GM15510 (cell line): ENCODE results near the gene SLC25A11.

Experiments used
- POLR2A ChIP-seq: IDR thresholded peaks from 3 replicates; pipeline ENCODE4 v1.6.1; 2011; ENCODE audit warnings: borderline replicate concordance; ENCODE audit not compliant: insufficient read length; ENCODE audit errors: extremely low read depth

SLC25A11 gene

DNA sequence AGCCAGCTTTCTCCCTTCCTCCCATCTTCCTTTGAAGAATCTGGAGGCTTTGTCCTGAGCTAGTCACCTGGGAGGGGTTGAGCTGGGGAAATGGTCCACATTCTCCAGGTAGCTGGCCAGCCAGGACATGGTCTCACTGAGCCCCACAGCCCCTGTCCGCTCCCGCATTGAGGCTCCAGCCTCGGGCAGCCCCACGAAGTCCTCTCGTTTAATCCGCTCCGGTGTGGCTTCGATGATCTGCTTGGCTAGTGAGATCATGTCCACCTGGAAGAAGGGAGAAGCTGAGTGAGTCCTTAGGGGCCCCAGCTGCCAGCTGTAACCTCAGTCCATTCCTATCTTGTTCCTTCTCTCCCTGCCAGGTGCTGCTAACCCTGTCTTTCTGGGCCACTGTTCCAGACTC, 30.4 kb upstream of the SLC25A11 start:
- TF ChIP-seq POLR2A = no peak

DNA sequence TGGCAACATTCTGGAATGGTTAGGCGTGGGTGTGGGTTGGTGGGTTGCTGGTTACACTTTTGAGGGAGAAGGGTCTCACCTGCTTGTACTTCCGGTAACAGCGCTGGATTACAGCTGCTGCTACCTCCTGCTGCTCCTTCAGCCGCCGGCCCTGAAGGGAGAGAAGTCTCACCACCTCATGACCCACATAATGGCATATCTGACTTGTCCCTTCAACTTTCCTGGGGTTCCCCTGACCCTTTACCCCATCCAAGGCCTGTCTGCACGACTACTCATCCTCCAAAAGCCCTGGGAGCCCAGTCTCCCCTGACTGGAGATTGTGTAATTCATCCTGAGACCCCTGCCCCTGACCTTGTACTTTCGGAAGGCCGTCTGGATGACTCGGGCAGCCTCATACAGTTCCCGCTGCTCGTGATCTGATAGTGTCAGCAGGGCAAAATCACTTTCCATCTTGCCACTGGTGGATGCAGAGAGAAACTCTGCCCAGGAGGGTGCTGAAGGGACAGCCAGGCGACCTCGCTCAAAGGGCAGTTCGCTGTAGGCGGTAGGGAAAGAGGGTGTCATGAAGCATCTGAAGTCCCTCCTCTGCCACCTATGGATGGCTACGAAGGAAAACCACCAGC, 29.8 kb upstream of the SLC25A11 start:
- TF ChIP-seq POLR2A = no peak

DNA sequence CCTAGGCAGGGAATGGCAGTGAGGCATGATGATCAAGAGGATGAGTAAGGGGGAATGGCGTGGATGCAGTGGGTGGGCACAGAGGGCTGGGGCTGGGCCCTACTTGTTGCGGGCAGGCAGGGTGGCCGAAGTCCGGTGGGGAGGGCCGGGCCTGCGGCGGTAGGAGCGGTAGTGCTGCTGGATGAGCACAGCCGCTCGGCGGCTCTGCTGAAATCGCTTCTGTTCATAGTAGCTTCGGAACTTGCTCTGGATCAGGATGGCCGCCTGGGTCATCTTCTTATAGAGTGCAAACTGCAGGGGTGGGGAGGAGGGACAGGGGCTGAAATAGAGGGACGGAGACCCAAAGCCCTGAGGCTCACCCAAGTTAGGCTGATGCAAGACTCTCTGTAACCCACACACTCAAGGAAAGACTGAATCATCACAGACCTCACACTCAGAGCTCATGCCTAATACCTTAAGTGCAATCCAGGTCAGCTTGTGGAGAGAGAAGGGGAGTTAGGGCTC, 29.3 kb upstream of the SLC25A11 start:
- no peak for TF ChIP-seq POLR2A

DNA sequence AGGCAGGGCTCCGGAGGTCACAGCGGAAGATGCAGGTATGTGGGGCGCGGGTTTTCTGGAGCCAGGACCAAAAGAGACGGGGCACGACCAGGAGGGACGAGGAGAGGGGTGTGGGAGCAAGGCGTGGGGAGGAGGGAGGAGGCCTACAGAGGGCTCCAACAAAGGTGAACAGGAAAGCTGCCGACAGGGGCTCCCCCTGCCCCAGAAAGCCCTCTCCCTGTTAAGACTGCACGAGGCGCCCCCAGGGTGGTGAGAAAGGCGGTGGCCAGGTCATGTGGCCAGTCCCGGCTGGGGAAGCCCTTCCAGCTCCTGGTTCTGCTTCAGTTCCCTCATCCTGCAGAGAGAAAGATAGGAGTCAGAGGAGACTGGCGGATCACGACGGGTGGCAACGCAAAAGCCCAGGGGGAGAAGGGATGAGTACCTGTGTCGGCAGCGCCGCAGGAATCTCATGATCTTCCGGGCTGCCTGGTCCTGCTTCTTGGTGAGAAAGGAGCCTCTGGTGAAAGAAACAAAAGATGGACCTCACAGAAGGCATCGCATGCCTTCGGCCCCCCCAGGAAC, 28.7 kb upstream of the SLC25A11 start:
- TF ChIP-seq POLR2A = no peak

DNA sequence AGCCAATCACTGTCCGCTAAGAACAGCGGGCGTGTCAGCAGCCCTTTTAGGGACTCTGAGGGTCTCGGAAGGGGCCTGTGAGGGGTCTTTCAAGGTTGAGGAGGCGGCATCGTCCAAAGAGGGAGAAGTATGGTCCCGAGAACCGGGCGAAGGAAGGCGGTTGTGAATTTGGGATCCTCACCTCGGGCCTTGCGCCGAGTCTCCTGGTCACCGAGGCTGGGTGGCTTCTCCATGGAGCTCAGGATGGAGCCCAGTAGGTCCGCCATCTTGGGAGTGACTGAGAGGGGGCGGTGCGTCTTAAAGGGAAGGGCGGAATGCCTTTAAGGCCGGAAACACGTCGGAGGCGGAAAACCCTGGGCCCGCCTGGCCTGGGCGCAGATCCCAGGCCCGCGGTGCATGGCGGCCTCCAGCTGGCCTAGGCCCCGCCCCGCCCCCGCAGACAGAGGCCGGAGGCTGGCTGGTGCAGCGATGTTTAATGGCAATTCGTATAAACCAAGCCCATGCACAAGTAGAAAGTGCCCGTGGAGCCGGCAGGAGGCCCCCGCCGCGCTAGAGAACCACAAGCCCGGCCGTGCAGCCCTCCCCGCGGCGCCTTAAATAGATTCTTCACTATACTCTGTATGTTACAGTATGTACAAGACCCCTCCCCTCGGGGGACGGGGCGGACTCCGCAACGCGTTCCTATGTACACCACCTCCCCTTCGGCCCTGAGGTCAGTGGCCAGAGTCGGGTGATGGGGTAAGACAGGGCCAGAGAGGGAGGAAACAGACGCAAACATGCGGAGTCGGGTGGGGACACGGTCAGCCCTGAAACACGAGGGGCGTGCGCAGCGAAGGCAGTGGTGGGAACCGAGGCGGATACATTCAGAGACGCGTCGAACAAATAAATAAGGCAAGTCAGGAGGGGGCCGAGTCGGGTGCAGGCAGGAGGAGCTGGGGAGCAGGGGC, 28.0 kb upstream of the SLC25A11 start, which contains the start of gene SPAG7:
TSS of gene SPAG7 (minus strand) at position 279 of the 947 bp plus-strand sequence. CDS start at position 266, 13 bp downstream.
- TF ChIP-seq POLR2A = peak; percentile 79

DNA sequence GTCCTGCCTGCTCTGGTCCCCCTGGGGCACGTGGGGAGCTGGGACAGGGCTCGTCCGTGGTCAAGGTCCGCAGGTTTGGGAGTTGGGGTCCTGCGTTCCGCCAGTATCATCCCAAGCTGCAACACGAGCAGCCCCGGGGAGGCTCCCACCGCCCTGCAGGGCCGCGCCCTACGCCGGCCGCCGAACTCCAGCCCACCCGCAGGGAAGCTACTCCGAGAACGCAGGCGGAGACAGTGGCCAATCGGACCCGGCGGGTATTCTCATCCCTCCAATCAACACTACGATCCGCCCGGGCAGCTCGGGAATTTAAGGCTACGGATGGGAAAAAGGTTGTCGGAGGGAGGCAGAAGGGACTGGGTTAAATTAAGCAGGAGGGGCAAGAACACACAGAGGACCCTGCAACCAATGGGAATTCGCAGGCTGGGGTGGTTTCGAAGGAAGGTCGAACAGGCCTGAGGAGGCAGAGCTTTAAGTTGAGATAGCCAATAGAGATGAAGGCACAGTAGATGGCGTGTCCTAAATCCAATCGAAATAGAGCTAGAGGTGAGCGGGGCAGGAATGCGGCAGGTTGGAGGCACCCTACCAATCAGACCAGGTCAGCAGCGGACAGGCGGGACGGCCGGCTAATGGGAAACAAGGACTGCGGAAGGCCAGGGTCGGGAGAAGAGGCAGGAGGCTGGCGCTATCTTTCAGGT, 27.1 kb upstream of the SLC25A11 start:
- peak; percentile 36 for TF ChIP-seq POLR2A

DNA sequence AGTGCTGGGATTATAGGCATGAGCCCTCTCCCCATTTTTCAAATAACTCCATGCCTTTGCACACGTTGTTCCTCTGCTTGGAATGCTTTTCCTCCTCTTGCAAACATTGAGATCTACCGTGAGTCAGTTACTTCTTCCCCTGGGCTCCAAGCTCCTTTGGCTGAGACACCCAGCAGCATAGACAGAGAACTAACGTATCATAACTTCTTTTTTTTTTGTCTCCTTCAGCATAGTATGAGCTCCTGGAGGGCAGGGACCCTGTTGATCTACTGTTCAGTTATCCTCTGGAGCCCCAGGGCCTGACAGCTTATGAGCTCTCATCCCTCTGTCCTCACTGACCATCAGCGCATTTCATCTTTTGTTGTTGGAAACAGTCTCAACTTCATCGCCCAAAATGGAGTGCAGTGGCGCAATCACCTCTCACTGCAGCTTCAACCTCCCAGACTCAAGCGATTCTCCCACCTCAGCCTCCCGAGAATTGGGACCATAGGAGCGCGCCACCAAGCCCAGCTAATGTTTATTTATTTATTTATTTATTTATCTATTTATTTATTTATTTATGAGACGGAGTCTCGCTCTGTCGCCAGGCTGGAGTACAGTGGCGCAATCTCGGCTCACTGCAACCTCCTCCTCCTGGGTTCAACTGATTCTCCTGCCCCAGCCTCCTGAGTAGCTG, 25.6 kb upstream of the SLC25A11 start:
- no peak for TF ChIP-seq POLR2A

DNA sequence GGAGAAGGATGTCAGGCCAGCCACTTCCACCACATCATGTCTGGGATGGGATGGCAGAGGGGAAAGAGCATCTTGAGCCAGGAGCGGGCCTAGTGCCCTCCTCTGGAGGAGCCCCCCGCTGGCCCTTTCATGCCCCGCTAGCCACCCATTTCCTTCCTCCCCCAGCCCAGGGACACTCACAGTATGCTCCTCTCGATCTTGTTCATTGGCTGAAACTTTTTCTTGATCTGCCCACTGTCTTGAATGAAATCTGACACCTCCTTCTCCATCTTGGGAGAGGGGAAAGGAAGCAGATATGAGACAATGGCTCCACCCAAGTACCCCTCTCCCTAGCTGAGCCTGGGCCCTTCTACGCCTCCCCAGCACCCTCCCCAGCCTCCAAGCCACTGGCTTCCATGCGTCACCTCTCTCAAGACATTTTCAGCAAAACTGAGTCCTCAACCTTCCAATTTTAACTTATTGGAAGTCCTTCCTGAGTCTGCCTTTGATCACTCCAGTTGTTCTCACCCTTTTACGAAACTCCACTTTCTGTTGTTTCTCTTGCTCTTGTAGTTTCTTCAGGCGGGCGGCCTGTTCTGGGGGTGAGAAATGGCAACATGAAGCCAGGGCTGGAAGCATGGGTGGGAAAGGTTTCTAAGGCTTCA, 20.6 kb upstream of the SLC25A11 start:
- no peak for TF ChIP-seq POLR2A

DNA sequence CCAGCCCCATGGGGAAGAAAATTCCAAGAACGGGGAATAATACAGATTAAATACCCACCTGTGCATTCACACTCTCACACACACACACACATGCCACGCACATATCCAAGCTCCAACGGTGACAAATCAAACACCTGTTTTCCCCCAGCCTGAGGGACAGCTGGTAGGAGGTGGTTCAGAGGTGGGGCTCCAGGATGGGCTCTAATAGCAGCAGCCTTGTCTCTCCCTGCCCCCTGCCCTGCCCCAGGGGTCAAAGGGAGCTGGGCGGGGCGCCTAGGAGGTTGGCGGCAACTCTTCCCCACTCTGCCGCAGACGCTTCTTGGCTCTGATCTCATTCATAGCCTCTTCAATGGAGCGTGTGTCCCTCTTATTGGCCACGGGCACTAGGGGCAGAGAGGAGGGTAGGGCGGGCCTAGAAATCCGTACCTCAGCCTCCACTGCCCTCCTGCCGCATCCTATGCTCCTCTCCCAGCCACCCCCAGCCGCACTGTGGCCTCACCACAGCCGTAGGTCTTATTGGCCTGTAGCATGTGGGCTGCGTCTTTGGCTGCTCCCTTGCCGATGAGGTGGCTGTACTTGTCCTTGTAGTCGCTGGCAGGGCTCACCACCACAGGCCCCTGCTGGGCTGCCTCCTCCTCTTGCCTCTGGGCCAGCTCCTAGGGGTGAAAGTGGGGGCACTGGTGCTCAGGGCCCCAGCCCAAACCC, 19.6 kb upstream of the SLC25A11 start:
- TF ChIP-seq POLR2A = no peak

DNA sequence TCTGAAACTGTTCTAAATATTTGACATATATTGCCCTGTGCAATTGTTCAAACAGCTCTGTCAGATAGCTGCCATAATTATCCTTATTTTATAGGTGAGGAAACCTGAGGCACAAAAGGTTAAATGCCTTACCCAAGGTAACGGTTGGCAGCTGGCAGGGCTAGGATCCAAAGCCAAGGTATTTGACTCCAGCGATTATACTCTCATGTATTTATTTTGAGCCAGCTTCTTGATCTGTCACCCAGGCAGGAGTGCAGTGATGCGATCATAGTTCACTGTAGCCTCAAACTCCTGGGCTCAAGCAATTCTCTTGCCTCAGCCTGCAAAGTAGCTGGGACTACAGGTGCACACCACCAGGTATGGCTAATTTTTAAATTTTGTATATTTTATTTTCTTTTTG, 18.3 kb upstream of the SLC25A11 start:
- no peak for TF ChIP-seq POLR2A

DNA sequence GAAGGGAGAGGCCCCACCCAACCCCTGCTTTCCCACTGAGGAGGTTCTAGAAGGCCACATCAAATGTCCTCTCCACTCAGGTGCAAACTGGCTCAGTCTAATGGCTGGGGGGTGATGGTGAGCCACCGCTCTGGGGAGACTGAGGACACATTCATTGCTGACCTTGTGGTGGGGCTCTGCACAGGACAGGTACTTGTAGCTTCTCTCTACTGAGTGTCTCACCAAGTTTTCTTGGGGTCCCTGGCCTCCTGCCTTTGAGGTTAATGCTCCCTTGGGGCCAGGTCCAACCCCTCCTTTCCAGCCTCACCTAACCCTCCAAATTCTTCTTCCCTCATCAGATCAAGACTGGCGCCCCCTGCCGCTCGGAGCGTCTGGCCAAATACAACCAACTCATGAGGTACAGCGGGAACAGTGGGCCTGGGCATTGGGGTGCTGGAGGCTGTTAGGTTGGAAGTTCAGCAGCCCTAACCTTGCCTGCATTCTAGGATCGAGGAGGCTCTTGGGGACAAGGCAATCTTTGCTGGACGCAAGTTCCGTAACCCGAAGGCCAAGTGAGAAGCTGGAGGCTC, 16.7 kb upstream of the SLC25A11 start:
- TF ChIP-seq POLR2A = no peak

DNA sequence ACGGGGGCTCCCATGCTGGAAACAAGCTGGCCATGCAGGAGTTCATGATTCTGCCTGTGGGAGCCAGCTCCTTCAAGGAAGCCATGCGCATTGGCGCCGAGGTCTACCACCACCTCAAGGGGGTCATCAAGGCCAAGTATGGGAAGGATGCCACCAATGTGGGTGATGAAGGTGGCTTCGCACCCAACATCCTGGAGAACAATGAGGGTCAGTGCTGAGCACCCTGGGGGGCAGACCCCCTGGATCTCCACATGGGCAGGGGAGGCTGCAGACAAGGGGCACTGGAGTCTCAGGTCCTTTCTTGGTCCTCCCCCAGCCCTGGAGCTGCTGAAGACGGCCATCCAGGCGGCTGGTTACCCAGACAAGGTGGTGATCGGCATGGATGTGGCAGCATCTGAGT, 15.2 kb upstream of the SLC25A11 start:
- TF ChIP-seq POLR2A = no peak

DNA sequence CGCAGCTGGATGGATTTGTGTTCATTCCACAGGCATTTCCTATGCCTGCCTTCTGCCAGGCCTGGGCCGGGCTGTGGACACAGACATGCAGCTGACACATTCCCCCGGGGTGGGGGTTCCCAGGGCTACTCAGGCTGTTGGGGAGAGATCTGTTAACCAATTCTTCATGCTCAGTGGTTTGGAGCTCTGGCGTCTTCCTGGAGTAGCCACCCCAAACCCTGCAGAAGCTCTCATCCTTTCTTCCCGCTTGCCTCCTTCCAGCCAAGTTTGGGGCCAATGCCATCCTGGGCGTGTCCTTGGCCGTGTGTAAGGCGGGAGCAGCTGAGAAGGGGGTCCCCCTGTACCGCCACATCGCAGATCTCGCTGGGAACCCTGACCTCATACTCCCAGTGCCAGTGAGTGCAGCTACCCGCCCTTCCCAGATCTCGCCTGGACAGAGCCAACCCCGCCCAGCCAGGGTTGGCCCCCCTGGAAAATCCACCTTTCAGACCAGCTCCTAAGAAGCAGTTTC, 13.7 kb upstream of the SLC25A11 start:
- no peak for TF ChIP-seq POLR2A
